GM12878 (cell line): ENCODE measurements around the gene PLXNB2. TPM values are rescaled to one million over a fixed set of nuclear protein-coding genes. Genes with fewer than 3 reads are reported as not detected.

Experiments used
- ATAC-seq: fragments of 200-7000 bp; cut with Tn5 transposase; 3 replicates; pipeline ENCODE4 v1.9.1; 2020; ENCODE audit warnings: mild to moderate bottlenecking, moderate library complexity
- BruUV-seq: library from RNA; stranded (reverse); fragments of 400-500 nt; replicated peaks from 2 replicates; lab custom pipeline; 2021; lab: Mats Ljungman, UMichigan
- CTCF ChIA-PET: fragments of 300-600 bp; sonication (Branson Sonifier 250); formaldehyde crosslinking; extraction: SDS; loops from one replicate; lab custom pipeline; 2021; ENCODE audit warnings: inconsistent platforms; lab: Yijun Ruan, JAX
- POLR2A ChIA-PET: fragments of 350-600 bp; formaldehyde crosslinking; extraction: SDS; loops from one replicate; lab custom pipeline; 2021; ENCODE audit warnings: inconsistent platforms; lab: Charles Lee
- RAD21 ChIA-PET: fragments of 300-600 bp; sonication (Branson Sonifier 250); formaldehyde crosslinking; loops from one replicate; lab custom pipeline; 2023; ENCODE audit warnings: antibody characterized with exemption; ENCODE audit not compliant: unreplicated experiment; lab: Charles Lee
- SMC1A ChIA-PET: fragments of 300-600 bp; sonication (Branson Sonifier 250); formaldehyde crosslinking; loops from one replicate; lab custom pipeline; 2023; ENCODE audit not compliant: unreplicated experiment, uncharacterized antibody; lab: Charles Lee
- DNase-seq: peaks from one replicate; pipeline ENCODE4 v3.0.0-alpha.2; 2011; ENCODE audit warnings: low read depth, low spot score
- FAIRE-seq: peaks from 3 replicates; lab custom pipeline; 2011; peaks lifted over from hg19 to GRCh38; lab: Jason Lieb, UNC
- H2AFZ ChIP-seq: 2 replicates; pipeline ENCODE4 v1.6.0; 2011; ENCODE audit warnings: low read depth, low read length, control low read depth; ENCODE audit not compliant: control insufficient read depth
- H3K27ac ChIP-seq: 2 replicates; pipeline ENCODE4 v1.5.1; 2011; ENCODE audit warnings: control low read depth; ENCODE audit not compliant: control insufficient read depth, insufficient read depth
- H3K27me3 ChIP-seq, 2 experiments: replicated peaks in 1 of 2; 2 replicates each; pipeline versions ENCODE4 v1.6.0 to v1.6.1; 2011; ENCODE audit warnings: low read length in 1 of 2; ENCODE audit not compliant: control insufficient read depth in 2 of 2, insufficient read depth in 2 of 2
- H3K36me3 ChIP-seq, 2 experiments: 2 replicates each; pipeline ENCODE4 v1.5.1; 2011; ENCODE audit warnings: low read length in 1 of 2; ENCODE audit not compliant: control insufficient read depth in 2 of 2, insufficient read depth in 2 of 2
- H3K4me1 ChIP-seq: 2 replicates; pipeline ENCODE4 v1.6.1; 2011; ENCODE audit warnings: mild to moderate bottlenecking, low read length, moderate library complexity, mixed read lengths; ENCODE audit not compliant: control insufficient read depth, insufficient read depth
- H3K4me2 ChIP-seq: 2 replicates; pipeline ENCODE4 v1.6.0; 2011; ENCODE audit warnings: control low read depth; ENCODE audit not compliant: control insufficient read depth, insufficient read depth
- H3K4me3 ChIP-seq: fragments of 200-600 bp; sonication (generic); 2 replicates; pipeline ENCODE4 v1.5.1; 2016
- H3K79me2 ChIP-seq: 2 replicates; pipeline ENCODE4 v1.6.0; 2011; ENCODE audit warnings: low read length; ENCODE audit not compliant: control insufficient read depth, insufficient read depth
- H3K9ac ChIP-seq: 2 replicates; pipeline ENCODE4 v1.8.0; 2011; ENCODE audit warnings: low read length, control low read depth, mixed read lengths; ENCODE audit not compliant: control insufficient read depth, insufficient read depth
- H3K9me3 ChIP-seq: replicated peaks from 3 replicates; pipeline ENCODE4 v1.5.1; 2011; ENCODE audit warnings: mild to moderate bottlenecking, low read length; ENCODE audit not compliant: control insufficient read depth, insufficient read depth
- H4K20me1 ChIP-seq: 2 replicates; pipeline ENCODE4 v1.6.0; 2011; ENCODE audit not compliant: control insufficient read depth, insufficient read depth
- ATF7 ChIP-seq: fragments of 450-650 bp; IDR thresholded peaks from 2 replicates; pipeline ENCODE4 v1.6.1; 2016; ENCODE audit warnings: low read depth, mild to moderate bottlenecking
- BCL11A ChIP-seq: IDR thresholded peaks from 2 replicates; pipeline ENCODE4 v1.6.1; 2011; ENCODE audit warnings: low read depth, low read length
- CBFB ChIP-seq: IDR thresholded peaks from 2 replicates; pipeline ENCODE4 v1.6.1; 2016; ENCODE audit warnings: antibody characterized with exemption, low read depth
- CHD1 ChIP-seq: IDR thresholded peaks from 2 replicates; pipeline ENCODE4 v1.6.1; 2012; ENCODE audit warnings: low read depth, low read length, improper control_type of control experiment
- EGR1 ChIP-seq, 2 experiments: IDR thresholded peaks; 1 replicate in 1 of 2; 2 replicates in 1 of 2; pipeline ENCODE4 v1.6.1; 2011 to 2012; ENCODE audit warnings: low read depth in 2 of 2, low read length in 2 of 2, borderline replicate concordance in 1 of 2, mild to moderate bottlenecking in 1 of 2, moderate library complexity in 1 of 2
- ESRRA ChIP-seq: IDR thresholded peaks from 2 replicates; pipeline ENCODE4 v1.6.1; 2012; ENCODE audit warnings: mild to moderate bottlenecking, low read length, improper control_type of control experiment
- KLF5 ChIP-seq: fragments of 450-650 bp; IDR thresholded peaks from 2 replicates; pipeline ENCODE4 v1.6.1; 2014; ENCODE audit warnings: mild to moderate bottlenecking; ENCODE audit not compliant: partially characterized antibody
- NR2C1 ChIP-seq: fragments of 450-650 bp; IDR thresholded peaks from 2 replicates; pipeline ENCODE4 v1.6.1; 2017; ENCODE audit warnings: antibody characterized with exemption, mild to moderate bottlenecking, moderate library complexity
- NRF1 ChIP-seq: conservative IDR thresholded peaks from 2 replicates; pipeline ENCODE4 v1.6.1; 2011; ENCODE audit warnings: mild to moderate bottlenecking, low read depth, low read length, improper control_type of control experiment
- RBBP5 ChIP-seq: fragments of 200-600 bp; sonication (generic); conservative IDR thresholded peaks from 2 replicates; pipeline ENCODE4 v1.6.1; 2016
- SREBF2 ChIP-seq: IDR thresholded peaks from 2 replicates; pipeline ENCODE4 v1.6.1; 2012; ENCODE audit warnings: mild to moderate bottlenecking, low read length
- TCF12 ChIP-seq: IDR thresholded peaks from 2 replicates; pipeline ENCODE4 v1.6.1; 2011; ENCODE audit warnings: low read depth, mild to moderate bottlenecking, low read length
- WGBS: methylation state at CpG from one replicate; pipeline ENCODE4 v1.1.6; 2016; ENCODE audit warnings: low lambda C conversion rate; ENCODE audit not compliant: insufficient replicate concordance, insufficient coverage; ENCODE audit errors: missing lambda C conversion rate; 5-methylcytosine and 5-hydroxymethylcytosine counted together
- in situ Hi-C: fragments of 300-500 bp; cut with MboI; formaldehyde crosslinking; loops from 9 replicates; pipeline ENCODE4 v1.14.3; 2018; ENCODE audit warnings: mixed read lengths
- intact Hi-C: fragments of 100-400 bp; cut with micrococcal nuclease; formaldehyde crosslinking; loops from one replicate; pipeline ENCODE4 v1.14.2; 2022; ENCODE audit not compliant: unreplicated experiment
- polyA plus RNA-seq, 11 experiments: library from polyadenylated mRNA; depleted of rRNA in 4 of 11; unstranded in 6 of 11; stranded (reverse) in 5 of 11; fragments of >200 nt; fragmentation: Nextera tagmentation in 4 of 11; fragmentation: Illumina TruSeq in 1 of 11; extraction: Ambion mirVana in 4 of 11; extraction: Trizol in 1 of 11; gene quantifications; 1 replicate in 1 of 11; 2 replicates in 10 of 11; pipeline versions ENCODE4 v1.2.1 to v1.2.3, GENCODE V29; 2011 to 2016; ENCODE audit warnings: inconsistent platforms in 2 of 11, missing spikeins in 2 of 11, low read depth in 1 of 11
- total RNA-seq, 4 experiments: library from RNA; depleted of rRNA in 3 of 4; stranded (reverse); fragments of >200 nt in 3 of 4; fragmentation: Illumina TruSeq in 1 of 4; extraction: Trizol in 1 of 4; gene quantifications; 2 replicates each; pipeline versions ENCODE4 v1.2.1 to v1.2.3, GENCODE V29; 2013 to 2021

Gene PLXNB2
- total and polyA plus RNA-seq, 10 of the 15 experiments (the other 5 are each of a cell fraction or from before 2014, with no cell fraction given): 0.68 to 134 (median 41.9) TPM

- Histone ChIP-seq H3K4me3 (no peak overlapping the region), H4K20me1 (no peaks in the 10 kb centered on the region), H3K36me3 (no peaks in the 10 kb centered on the region), H3K4me1 (peaks cover 2% of the 10 kb centered on the region)
- BruUV-seq: no TSS peak
- WGBS: 79% methylated on average over 10 of the region's 10 CpGs
- TF ChIP-seq ESRRA: no peak
- no peak for TF ChIP-seq NR2C1
- TF ChIP-seq CBFB: no peak
- TF ChIP-seq KLF5: no peak
- TF ChIP-seq SREBF2: no peak
- TF ChIP-seq EGR1 (IDR thresholded peaks at IDR 0.05; ENCODE audit: borderline replicate concordance in 1 of 2, low read depth in 2 of 2, low read length in 2 of 2): no peak
- no peak for TF ChIP-seq ATF7
- no peak for TF ChIP-seq RBBP5
- no peak for TF ChIP-seq NRF1
- no peak for TF ChIP-seq TCF12
- TF ChIP-seq BCL11A: no peak
- TF ChIP-seq CHD1: no peak
- TF ChIP-seq, all 136 proteins: peak for 0
- SMC1A ChIA-PET: no interaction called here
- H3K9me3 ChIP-seq: no peaks in the 10 kb centered on the region
- POLR2A ChIA-PET: no interaction called here
- RAD21 ChIA-PET: interaction anchor here (0.5 kb wide), 1 partner anchor 11 kb away, joined by 4 read pairs; no protein-coding TSS in a partner anchor
- no peaks in the 10 kb centered on the region for H3K27me3 ChIP-seq
- no peak for ATAC-seq
- intact Hi-C loops (no loop called here), in situ Hi-C loops (no loop called here)
- no peaks in the 10 kb centered on the region for H3K79me2 ChIP-seq
- H3K4me2 ChIP-seq: no peak overlapping the region
- CTCF ChIA-PET: interaction anchor here (1.8 kb wide), 1 partner anchor 45 kb away, joined by 4 read pairs; no protein-coding TSS in a partner anchor
- H2AFZ ChIP-seq: no peak overlapping the region
- no peak for FAIRE-seq
- no peak overlapping the region for H3K9ac ChIP-seq
- DNase-seq: no peak
- H3K27ac ChIP-seq: no peak overlapping the region
Observed at GRCh38 chr22:50320671-50321325, 13.4 kb upstream of the PLXNB2 start.
